Neuronal stem cell (in vitro differentiated cells): Measurements from ENCODE around the gene ZKSCAN4.

ENCODE experiments used
- DNase-seq: peaks from one replicate; pipeline ENCODE4 v3.0.0-alpha.2; 2013; ENCODE audit warnings: low spot score
- H2AFZ ChIP-seq: one replicate; pipeline ENCODE4 v1.6.1; 2013; ENCODE audit warnings: mild to moderate bottlenecking, low read length, inconsistent platforms
- H2AK5ac ChIP-seq: 2 replicates; pipeline ENCODE4 v1.6.1; 2013; ENCODE audit warnings: low read depth, mild to moderate bottlenecking, inconsistent platforms, low read length, moderate library complexity, mixed read lengths
- H2BK120ac ChIP-seq: 2 replicates; pipeline ENCODE4 v1.6.1; 2013; ENCODE audit warnings: low read depth, mild to moderate bottlenecking, inconsistent platforms, low read length, moderate library complexity, mixed read lengths
- H2BK12ac ChIP-seq: one replicate; pipeline ENCODE4 v1.6.1; 2013; ENCODE audit warnings: low read length, inconsistent platforms
- H2BK15ac ChIP-seq: 2 replicates; pipeline ENCODE4 v1.6.1; 2013; ENCODE audit warnings: mild to moderate bottlenecking, low read length, inconsistent platforms, mixed read lengths
- H2BK5ac ChIP-seq: one replicate; pipeline ENCODE4 v1.6.1; 2013; ENCODE audit warnings: inconsistent platforms, mild to moderate bottlenecking, low read length, moderate library complexity
- H3K14ac ChIP-seq: one replicate; pipeline ENCODE4 v1.6.1; 2013; ENCODE audit warnings: low read length, inconsistent platforms
- H3K18ac ChIP-seq: 2 replicates; pipeline ENCODE4 v1.6.1; 2013; ENCODE audit warnings: low read length, inconsistent platforms
- H3K23ac ChIP-seq: 2 replicates; pipeline ENCODE4 v1.6.1; 2013; ENCODE audit warnings: low read depth, mild to moderate bottlenecking, mixed read lengths, low read length, inconsistent platforms; ENCODE audit not compliant: poor library complexity
- H3K27ac ChIP-seq: replicated peaks from 3 replicates; pipeline ENCODE4 v1.5.1; 2013; ENCODE audit warnings: low read length, inconsistent platforms
- H3K27me3 ChIP-seq, 3 experiments: 2 replicates each; pipeline ENCODE4 v1.6.1; 2013; ENCODE audit warnings: low read length in 3 of 3, mild to moderate bottlenecking in 2 of 3, inconsistent platforms in 1 of 3, low read depth in 1 of 3, mixed read lengths in 1 of 3, moderate library complexity in 1 of 3; ENCODE audit not compliant: control insufficient read depth in 3 of 3, insufficient read depth in 3 of 3
- H3K36me3 ChIP-seq, 2 donors: replicated peaks in 1 of 2; 2 replicates each; pipeline ENCODE4 v1.6.1; 2013; ENCODE audit warnings: low read length in 2 of 2; ENCODE audit not compliant: control insufficient read depth in 2 of 2, insufficient read depth in 2 of 2
- H3K4ac ChIP-seq: 2 replicates; pipeline ENCODE4 v1.6.1; 2013; ENCODE audit warnings: inconsistent platforms, mild to moderate bottlenecking, low read length, moderate library complexity
- H3K4me1 ChIP-seq, 2 donors: 1 replicate in 1 of 2; 2 replicates in 1 of 2; pipeline ENCODE4 v1.6.1; 2013; ENCODE audit warnings: low read length in 2 of 2, low read depth in 1 of 2; ENCODE audit not compliant: control insufficient read depth in 2 of 2, insufficient read depth in 1 of 2
- H3K4me2 ChIP-seq: one replicate; pipeline ENCODE4 v1.6.1; 2013; ENCODE audit warnings: mild to moderate bottlenecking, low read length, inconsistent platforms; ENCODE audit not compliant: insufficient read depth, poor library complexity, severe bottlenecking
- H3K4me3 ChIP-seq, 2 donors: 2 replicates each; pipeline ENCODE4 v1.5.1; 2013; ENCODE audit warnings: low read length in 2 of 2, mild to moderate bottlenecking in 2 of 2, inconsistent platforms in 1 of 2, moderate library complexity in 1 of 2
- H3K79me1 ChIP-seq: one replicate; pipeline ENCODE4 v1.6.1; 2013; ENCODE audit warnings: low read depth, mild to moderate bottlenecking, inconsistent platforms, low read length, moderate library complexity
- H3K9ac ChIP-seq: one replicate; pipeline ENCODE4 v1.6.1; 2013; ENCODE audit warnings: mild to moderate bottlenecking, low read depth, low read length, inconsistent platforms; ENCODE audit not compliant: poor library complexity
- H3K9me3 ChIP-seq, 2 donors: replicated peaks in 1 of 2; 2 replicates each; pipeline versions ENCODE3 to v1.6.1; 2013; ENCODE audit warnings: low read length in 2 of 2, mild to moderate bottlenecking in 2 of 2, inconsistent platforms in 1 of 2, low read depth in 1 of 2, mixed read lengths in 1 of 2, moderate library complexity in 1 of 2; ENCODE audit not compliant: control insufficient read depth in 2 of 2, insufficient read depth in 1 of 2
- H4K8ac ChIP-seq: one replicate; pipeline ENCODE4 v1.6.1; 2013; ENCODE audit warnings: low read depth, mild to moderate bottlenecking, inconsistent platforms, low read length, moderate library complexity
- H4K91ac ChIP-seq: one replicate; pipeline ENCODE4 v1.6.1; 2013; ENCODE audit warnings: low read length, low read depth, mild to moderate bottlenecking, inconsistent platforms; ENCODE audit not compliant: poor library complexity
- WGBS, 2 donors: extraction: QIAGEN DNeasy Blood & Tissue Kit; methylation state at CpG; one replicate each; pipeline ENCODE4 v1.1.7; 2013; ENCODE audit warnings: missing lambda C conversion rate in 2 of 2, mixed read lengths in 1 of 2; ENCODE audit not compliant: insufficient read length in 2 of 2, insufficient replicate concordance in 1 of 2; ENCODE audit errors: extremely low coverage in 2 of 2; 5-methylcytosine and 5-hydroxymethylcytosine counted together

ZKSCAN4 gene

DNA sequence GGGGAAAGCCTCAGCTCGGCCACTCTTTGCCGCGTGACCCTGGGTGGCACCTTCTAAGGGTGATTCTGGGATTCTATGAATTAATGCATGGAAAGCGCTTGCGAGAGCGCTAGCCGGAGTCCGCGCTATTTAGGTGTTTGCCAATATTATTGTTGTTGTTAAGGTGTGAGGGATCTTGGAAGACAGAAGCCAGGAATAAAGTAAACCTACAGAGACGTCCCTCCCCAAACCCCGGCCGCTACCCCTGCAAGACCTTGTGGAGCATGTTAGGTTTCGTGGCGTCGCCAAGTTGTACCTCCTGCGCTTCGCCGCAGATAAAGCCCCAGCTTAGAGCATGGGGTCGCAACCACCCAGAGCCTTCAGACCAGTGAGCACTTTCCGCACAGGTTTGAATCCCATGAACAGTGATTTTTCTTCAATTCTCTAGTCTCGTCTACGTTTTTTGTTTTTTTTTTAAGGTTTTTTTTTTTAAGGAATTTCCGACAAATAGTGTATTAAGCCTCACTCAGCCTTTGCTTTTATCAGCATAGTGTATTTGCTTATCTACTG, 43.9 kb downstream of the ZKSCAN4 start:
- Histone ChIP-seq H3K27me3 (peaks cover 7 to 88% (median 53%) of the 10 kb centered on the region in 3 experiments), H2BK12ac (no peak overlapping the region), H2BK120ac (no peak overlapping the region), H3K4me2 (peak overlapping the region; percentile 66), H3K79me1 (no peaks in the 10 kb centered on the region), H3K4me3 (peak overlapping the region; percentile 43 to 55), H2BK15ac (no peak overlapping the region), H4K91ac (no peak overlapping the region), H2AFZ (peak overlapping the region; percentile 95), H3K18ac (no peak overlapping the region), H3K36me3 (no peaks in the 10 kb centered on the region), H3K9me3 (peaks cover 0 to 11% of the 10 kb centered on the region in 2 donors), H3K4ac (no peak overlapping the region), H4K8ac (no peak overlapping the region), H3K27ac (no peak overlapping the region), H3K9ac (no peak overlapping the region), H2AK5ac (no peak overlapping the region), H3K4me1 (peaks cover 3 to 10% of the 10 kb centered on the region in 2 donors), H3K23ac (no peak overlapping the region), H3K14ac (no peak overlapping the region), H2BK5ac (no peak overlapping the region)
- peak; percentile 20 for DNase-seq
- no CpG with 5 or more reads among the region's 23 CpGs for WGBS, 2 donors

DNA sequence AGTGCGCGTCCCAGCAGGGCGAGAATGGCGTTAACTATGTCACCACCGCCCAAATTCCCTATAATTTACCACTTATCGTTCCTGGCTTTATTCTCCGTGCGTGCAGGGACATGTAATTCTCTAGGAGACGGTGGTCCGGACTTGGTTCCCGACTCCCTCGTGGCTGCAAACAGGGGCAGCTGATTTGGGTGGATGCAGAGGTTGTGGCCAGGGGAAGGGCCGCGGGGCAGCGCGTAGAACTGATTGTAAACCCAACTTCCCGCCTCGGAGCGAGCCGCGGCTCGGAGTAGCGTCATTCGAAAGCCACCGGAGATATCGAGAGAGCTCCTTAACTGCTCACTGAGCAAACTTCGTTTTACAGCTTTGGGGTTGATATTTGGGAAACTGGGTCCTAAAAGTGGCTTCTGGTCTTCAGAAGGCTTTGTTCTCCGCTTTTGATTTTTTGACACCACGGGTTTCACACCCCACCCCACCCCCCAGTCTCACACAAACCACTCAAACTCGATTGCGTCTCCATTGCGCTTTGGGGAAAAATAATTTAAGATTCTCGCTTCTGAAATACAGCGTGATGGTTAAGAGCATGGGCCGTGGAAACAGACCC, 44.5 kb downstream of the ZKSCAN4 start:
- no peak overlapping the region for H2BK12ac ChIP-seq
- no CpG with 5 or more reads among the region's 35 CpGs for WGBS, 2 donors
- H3K4me2 ChIP-seq, result peak overlapping the region; percentile 66
- no peak overlapping the region for H2AK5ac ChIP-seq
- H2AFZ ChIP-seq, result peak overlapping the region; percentile 95
- H3K14ac ChIP-seq, result no peak overlapping the region
- no peak overlapping the region for H3K27ac ChIP-seq
- H3K23ac ChIP-seq, result no peak overlapping the region
- peaks cover 7 to 83% (median 50%) of the 10 kb centered on the region in 3 experiments for H3K27me3 ChIP-seq
- H4K91ac ChIP-seq, result no peak overlapping the region
- H3K4me3 ChIP-seq, result peak overlapping the region; percentile 43 to 62
- H3K79me1 ChIP-seq, result no peaks in the 10 kb centered on the region
- no peak overlapping the region for H3K18ac ChIP-seq
- no peak overlapping the region for H2BK5ac ChIP-seq
- H2BK120ac ChIP-seq, result no peak overlapping the region
- H3K4ac ChIP-seq, result no peak overlapping the region
- no peak overlapping the region for H4K8ac ChIP-seq
- peaks cover 0 to 11% of the 10 kb centered on the region in 2 donors for H3K9me3 ChIP-seq
- DNase-seq, result peak; percentile 40
- H3K36me3 ChIP-seq, result no peaks in the 10 kb centered on the region
- no peak overlapping the region for H2BK15ac ChIP-seq
- peaks cover 3 to 8% of the 10 kb centered on the region in 2 donors for H3K4me1 ChIP-seq
- H3K9ac ChIP-seq, result no peak overlapping the region

DNA sequence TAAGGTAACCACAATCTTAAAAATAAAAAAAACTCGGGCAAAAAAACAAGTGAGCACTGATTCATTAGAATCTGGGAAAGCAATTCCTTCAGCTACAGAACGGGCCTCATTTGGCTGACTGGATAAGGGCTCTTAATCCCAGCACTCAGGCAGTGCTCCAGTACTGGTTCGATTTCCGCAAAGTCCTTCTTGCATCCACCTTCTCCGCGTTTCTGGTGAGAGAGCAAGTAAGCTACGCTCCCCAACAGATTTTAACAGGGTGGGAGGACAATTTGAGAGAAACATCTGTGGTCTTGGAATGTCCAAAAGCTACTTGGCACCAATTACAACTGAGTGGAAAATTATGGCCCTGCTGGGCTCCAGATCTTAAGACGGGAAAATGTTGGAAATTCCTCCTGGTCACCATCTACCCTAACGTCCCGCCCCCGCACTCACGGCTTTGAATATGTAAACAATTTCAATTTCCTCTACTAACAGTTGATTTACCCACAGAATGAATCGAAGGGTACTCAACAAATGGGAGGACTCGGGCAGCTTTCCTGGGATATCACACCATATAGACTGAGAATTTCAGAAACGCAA, 45.0 kb downstream of the ZKSCAN4 start:
- Histone ChIP-seq H3K27ac (no peak overlapping the region), H3K4me2 (peak overlapping the region; percentile 41), H3K4ac (no peak overlapping the region), H3K4me3 (peak overlapping the region; percentile 43 to 62), H3K79me1 (no peaks in the 10 kb centered on the region), H3K36me3 (no peaks in the 10 kb centered on the region), H2BK120ac (no peak overlapping the region), H2AK5ac (no peak overlapping the region), H3K9me3 (peaks cover 0 to 11% of the 10 kb centered on the region in 2 donors), H3K14ac (no peak overlapping the region), H4K8ac (no peak overlapping the region), H3K27me3 (peaks cover 7 to 77% (median 44%) of the 10 kb centered on the region in 3 experiments), H2AFZ (peak overlapping the region; percentile 95), H3K9ac (no peak overlapping the region), H4K91ac (no peak overlapping the region), H3K23ac (no peak overlapping the region), H2BK12ac (no peak overlapping the region), H2BK15ac (no peak overlapping the region), H2BK5ac (no peak overlapping the region), H3K4me1 (peaks cover 3 to 8% of the 10 kb centered on the region in 2 donors), H3K18ac (no peak overlapping the region)
- DNase-seq, result peak; percentile 15
- WGBS, 2 donors, result no CpG with 5 or more reads among the region's 15 CpGs

DNA sequence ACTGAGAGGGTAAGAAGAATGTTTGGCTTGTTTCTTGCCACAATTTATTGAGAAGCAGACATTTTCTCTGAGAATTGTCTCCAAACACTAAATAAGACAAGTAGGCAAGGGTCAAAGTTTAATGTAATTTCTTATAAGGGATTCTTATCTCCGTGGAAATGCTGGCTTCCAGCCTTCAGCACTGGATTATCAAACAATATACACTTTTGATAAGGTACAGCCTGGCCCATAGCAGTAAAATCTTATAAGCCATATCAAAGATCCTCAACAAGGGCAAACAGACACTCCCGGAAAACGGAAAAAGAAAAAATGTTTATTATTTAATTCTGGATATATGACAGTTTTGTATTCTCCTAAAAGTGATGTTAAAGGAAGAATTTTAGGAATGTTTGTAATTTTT, 45.5 kb downstream of the ZKSCAN4 start:
- no peak overlapping the region for H3K4me3 ChIP-seq
- no peak overlapping the region for H3K18ac ChIP-seq
- no peak for DNase-seq
- peaks cover 3 to 8% of the 10 kb centered on the region in 2 donors for H3K4me1 ChIP-seq
- H3K23ac ChIP-seq, result no peak overlapping the region
- H3K4ac ChIP-seq, result no peak overlapping the region
- H3K9me3 ChIP-seq, result peaks cover 0 to 11% of the 10 kb centered on the region in 2 donors
- no peak overlapping the region for H4K8ac ChIP-seq
- H2BK12ac ChIP-seq, result no peak overlapping the region
- H2BK15ac ChIP-seq, result no peak overlapping the region
- H3K14ac ChIP-seq, result no peak overlapping the region
- H3K9ac ChIP-seq, result no peak overlapping the region
- no peaks in the 10 kb centered on the region for H3K79me1 ChIP-seq
- no peak overlapping the region for H2AFZ ChIP-seq
- WGBS, 2 donors, result no CpG with 5 or more reads among the region's 3 CpGs
- no peak overlapping the region for H2BK5ac ChIP-seq
- H3K27ac ChIP-seq, result no peak overlapping the region
- no peak overlapping the region for H2BK120ac ChIP-seq
- peaks cover 7 to 73% (median 39%) of the 10 kb centered on the region in 3 experiments for H3K27me3 ChIP-seq
- no peak overlapping the region for H2AK5ac ChIP-seq
- H3K36me3 ChIP-seq, result no peaks in the 10 kb centered on the region
- H4K91ac ChIP-seq, result no peak overlapping the region
- no peak overlapping the region for H3K4me2 ChIP-seq
